ENCODE results near the gene SAMD10. TPM values are rescaled to one million over a fixed set of nuclear protein-coding genes. Genes with fewer than 3 reads are reported as not detected.
"Not testable (repeated sequence)": the region's sequence is repeated elsewhere in the genome, so short reads cannot be mapped to it uniquely, and the experiment has no call there.

Gene SAMD10
- total and polyA plus RNA-seq, 4 donors = 0.84 to 4.1 (median 1.9) TPM

- WGBS, 2 donors = 71 to 76% methylated on average over 37 of the region's 37 CpGs
- Histone ChIP-seq H3K4me1 (ENCODE audit: control insufficient read depth in 1 of 2, insufficient read depth in 2 of 2, low read length in 2 of 2) (no peaks in the 10 kb centered on the region), H3K36me3 (ENCODE audit: control insufficient read depth in 1 of 2, insufficient read depth in 2 of 2, low read length in 1 of 2) (peaks cover 0 to 9% of the 10 kb centered on the region in 2 donors)
Measured at GRCh38 chr20:63934271-63935068, 45.0 kb downstream of the SAMD10 start.

GRCh38 chr20:63933646-63934045, 45.8 kb downstream of the SAMD10 start:
- 54 to 57% methylated on average over 5 of the region's 5 CpGs for WGBS, 2 donors
- intact Hi-C loops (cut with DNase I) = no loop called here
- H3K27me3 ChIP-seq (ENCODE audit: control insufficient read depth in 1 of 2, insufficient read depth in 2 of 2, low read length in 1 of 2) = no peaks in the 10 kb centered on the region
- no peaks in the 10 kb centered on the region for H3K9me3 ChIP-seq (ENCODE audit: control insufficient read depth, low read length)
- no peak for ATAC-seq (ENCODE audit: low FRiP score)
- no peak for DNase-seq
- H3K4me1 ChIP-seq (ENCODE audit: control insufficient read depth in 1 of 2, insufficient read depth in 2 of 2, low read length in 2 of 2) = no peaks in the 10 kb centered on the region
- H3K36me3 ChIP-seq (ENCODE audit: control insufficient read depth in 1 of 2, insufficient read depth in 2 of 2, low read length in 1 of 2) = peaks cover 0 to 9% of the 10 kb centered on the region in 2 donors
- H3K4me3 ChIP-seq (ENCODE audit: low read length in 2 of 2) = no peak overlapping the region
- no peak overlapping the region for H3K27ac ChIP-seq (ENCODE audit: low read depth in 1 of 2, low read length in 2 of 2)

More at GRCh38 chr20:63934271-63935068, 45.0 kb downstream of the SAMD10 start:
- DNase-seq = no peak
- intact Hi-C loops (cut with DNase I) = no loop called here
- no peak for ATAC-seq (ENCODE audit: low FRiP score)
- no peak overlapping the region for H3K27ac ChIP-seq (ENCODE audit: low read depth in 1 of 2, low read length in 2 of 2)
- no peak overlapping the region for H3K4me3 ChIP-seq (ENCODE audit: low read length in 2 of 2)
- no peaks in the 10 kb centered on the region for H3K27me3 ChIP-seq (ENCODE audit: control insufficient read depth in 1 of 2, insufficient read depth in 2 of 2, low read length in 1 of 2)
- H3K9me3 ChIP-seq (ENCODE audit: control insufficient read depth, low read length) = no peaks in the 10 kb centered on the region

GRCh38 chr20:63932606-63933160, 46.8 kb downstream of the SAMD10 start:
- intact Hi-C loops (cut with DNase I) = no loop called here
- Histone ChIP-seq H3K4me3 (ENCODE audit: low read length in 2 of 2) (no peak overlapping the region), H3K36me3 (ENCODE audit: control insufficient read depth in 1 of 2, insufficient read depth in 2 of 2, low read length in 1 of 2) (peaks cover 0 to 11% of the 10 kb centered on the region in 2 donors)

DNA sequence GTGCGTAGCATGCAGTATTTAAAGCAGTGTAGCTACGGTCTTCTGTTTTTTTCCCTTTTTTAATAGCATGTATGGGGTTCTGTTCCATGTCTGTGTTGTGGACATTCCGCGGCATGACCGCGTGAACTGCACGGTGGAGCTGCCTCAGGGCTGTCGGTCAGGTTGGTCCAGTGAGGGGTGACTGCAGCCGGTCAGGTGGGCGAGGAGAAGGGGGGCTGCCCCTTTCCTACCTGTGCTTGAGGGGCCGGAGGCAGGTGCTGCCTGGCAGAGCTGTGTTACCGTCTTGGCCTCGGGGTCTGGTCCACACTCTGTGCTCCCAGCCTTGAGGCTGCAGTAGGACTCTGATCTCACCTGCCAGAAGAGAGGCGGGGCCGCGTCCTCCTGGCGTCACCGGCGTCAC, 47.7 kb downstream of the SAMD10 start:
- H3K4me1 ChIP-seq (ENCODE audit: control insufficient read depth in 1 of 2, insufficient read depth in 2 of 2, low read length in 2 of 2) = no peaks in the 10 kb centered on the region
- no peak for ATAC-seq (ENCODE audit: low FRiP score)
- 94 to 95% methylated on average over 19 of the region's 19 CpGs for WGBS, 2 donors
- no peak overlapping the region for H3K4me3 ChIP-seq (ENCODE audit: low read length in 2 of 2)
- no peaks in the 10 kb centered on the region for H3K9me3 ChIP-seq (ENCODE audit: control insufficient read depth, low read length)
- no peak overlapping the region for H3K27ac ChIP-seq (ENCODE audit: low read depth in 1 of 2, low read length in 2 of 2)
- DNase-seq = no peak
- H3K27me3 ChIP-seq (ENCODE audit: control insufficient read depth in 1 of 2, insufficient read depth in 2 of 2, low read length in 1 of 2) = no peaks in the 10 kb centered on the region
- intact Hi-C loops (cut with DNase I) = no loop called here
- H3K36me3 ChIP-seq (ENCODE audit: control insufficient read depth in 1 of 2, insufficient read depth in 2 of 2, low read length in 1 of 2) = peaks cover 0 to 13% of the 10 kb centered on the region in 2 donors

More at GRCh38 chr20:63932606-63933160, 46.8 kb downstream of the SAMD10 start:
- no peak for ATAC-seq (ENCODE audit: low FRiP score)
- H3K27ac ChIP-seq (ENCODE audit: low read depth in 1 of 2, low read length in 2 of 2) = no peak overlapping the region
- WGBS, 2 donors = 86 to 87% methylated on average over 17 of the region's 17 CpGs
- H3K9me3 ChIP-seq (ENCODE audit: control insufficient read depth, low read length) = no peaks in the 10 kb centered on the region
- H3K4me1 ChIP-seq (ENCODE audit: control insufficient read depth in 1 of 2, insufficient read depth in 2 of 2, low read length in 2 of 2) = no peaks in the 10 kb centered on the region
- DNase-seq = no peak
- no peaks in the 10 kb centered on the region for H3K27me3 ChIP-seq (ENCODE audit: control insufficient read depth in 1 of 2, insufficient read depth in 2 of 2, low read length in 1 of 2)

GRCh38 chr20:63930971-63931553, 48.4 kb downstream of the SAMD10 start:
- 89 to 91% methylated on average over 35 to 37 of the region's 37 CpGs for WGBS, 2 donors
- Histone ChIP-seq H3K4me3 (ENCODE audit: low read length in 2 of 2) (no peak overlapping the region), H3K27ac (ENCODE audit: low read depth in 1 of 2, low read length in 2 of 2) (no peak overlapping the region), H3K36me3 (ENCODE audit: control insufficient read depth in 1 of 2, insufficient read depth in 2 of 2, low read length in 1 of 2) (peaks cover 0 to 13% of the 10 kb centered on the region in 2 donors), H3K9me3 (ENCODE audit: control insufficient read depth, low read length) (no peaks in the 10 kb centered on the region), H3K27me3 (ENCODE audit: control insufficient read depth in 1 of 2, insufficient read depth in 2 of 2, low read length in 1 of 2) (no peaks in the 10 kb centered on the region), H3K4me1 (ENCODE audit: control insufficient read depth in 1 of 2, insufficient read depth in 2 of 2, low read length in 2 of 2) (no peaks in the 10 kb centered on the region)
- DNase-seq = no peak
- intact Hi-C loops (cut with DNase I) = no loop called here
- ATAC-seq (ENCODE audit: low FRiP score) = peak; percentile 33

- H3K9me3 ChIP-seq (ENCODE audit: control insufficient read depth, low read length); H3K27me3 ChIP-seq (ENCODE audit: control insufficient read depth in 1 of 2, insufficient read depth in 2 of 2, low read length in 1 of 2); H3K27ac ChIP-seq (ENCODE audit: low read depth in 1 of 2, low read length in 2 of 2); H3K4me1 ChIP-seq (ENCODE audit: control insufficient read depth in 1 of 2, insufficient read depth in 2 of 2, low read length in 2 of 2); ATAC-seq (ENCODE audit: low FRiP score); DNase-seq; H3K4me3 ChIP-seq (ENCODE audit: low read length in 2 of 2); intact Hi-C loops (cut with DNase I): not testable (repeated sequence)
- peaks cover 0 to 13% of the 10 kb centered on the region in 2 donors for H3K36me3 ChIP-seq (ENCODE audit: control insufficient read depth in 1 of 2, insufficient read depth in 2 of 2, low read length in 1 of 2)
- 94 to 96% methylated on average over 31 of the region's 31 CpGs for WGBS, 2 donors
Measured at GRCh38 chr20:63929473-63929883, 50.0 kb downstream of the SAMD10 start.

- Histone ChIP-seq H3K4me3 (ENCODE audit: low read length in 2 of 2) (no peak overlapping the region), H3K27me3 (ENCODE audit: control insufficient read depth in 1 of 2, insufficient read depth in 2 of 2, low read length in 1 of 2) (no peaks in the 10 kb centered on the region), H3K9me3 (ENCODE audit: control insufficient read depth, low read length) (no peaks in the 10 kb centered on the region), H3K27ac (ENCODE audit: low read depth in 1 of 2, low read length in 2 of 2) (no peak overlapping the region), H3K4me1 (ENCODE audit: control insufficient read depth in 1 of 2, insufficient read depth in 2 of 2, low read length in 2 of 2) (no peaks in the 10 kb centered on the region), H3K36me3 (ENCODE audit: control insufficient read depth in 1 of 2, insufficient read depth in 2 of 2, low read length in 1 of 2) (peaks cover 0 to 13% of the 10 kb centered on the region in 2 donors)
- DNase-seq (no peak), ATAC-seq (ENCODE audit: low FRiP score) (no peak)
- 96% methylated on average over 26 of the region's 26 CpGs for WGBS, 2 donors
- intact Hi-C loops (cut with DNase I) = no loop called here
Measured at GRCh38 chr20:63929071-63929470, 50.4 kb downstream of the SAMD10 start.

- H3K27ac ChIP-seq (ENCODE audit: low read depth in 1 of 2, low read length in 2 of 2) = no peak overlapping the region
- H3K4me1 ChIP-seq (ENCODE audit: control insufficient read depth in 1 of 2, insufficient read depth in 2 of 2, low read length in 2 of 2) = no peaks in the 10 kb centered on the region
- 92 to 93% methylated on average over 8 of the region's 8 CpGs for WGBS, 2 donors
- DNase-seq (no peak), ATAC-seq (ENCODE audit: low FRiP score) (no peak)
- H3K27me3 ChIP-seq (ENCODE audit: control insufficient read depth in 1 of 2, insufficient read depth in 2 of 2, low read length in 1 of 2) = no peaks in the 10 kb centered on the region
- peaks cover 0 to 7% of the 10 kb centered on the region in 2 donors for H3K36me3 ChIP-seq (ENCODE audit: control insufficient read depth in 1 of 2, insufficient read depth in 2 of 2, low read length in 1 of 2)
- H3K9me3 ChIP-seq (ENCODE audit: control insufficient read depth, low read length) = no peaks in the 10 kb centered on the region
- intact Hi-C loops (cut with DNase I) = no loop called here
- H3K4me3 ChIP-seq (ENCODE audit: low read length in 2 of 2) = no peak overlapping the region
Measured at GRCh38 chr20:63926298-63926697, 53.1 kb downstream of the SAMD10 start.
